DMS153 (cell line): ENCODE results near the gene PER3.
"Not testable (repeated sequence)": the region's sequence is repeated elsewhere in the genome, so short reads cannot be mapped to it uniquely, and the experiment has no call there.

ENCODE experiments used
- DNase-seq: peaks from one replicate; lab custom pipeline; 2025; lab: John Stamatoyannopoulos, UW

PER3 gene

DNA sequence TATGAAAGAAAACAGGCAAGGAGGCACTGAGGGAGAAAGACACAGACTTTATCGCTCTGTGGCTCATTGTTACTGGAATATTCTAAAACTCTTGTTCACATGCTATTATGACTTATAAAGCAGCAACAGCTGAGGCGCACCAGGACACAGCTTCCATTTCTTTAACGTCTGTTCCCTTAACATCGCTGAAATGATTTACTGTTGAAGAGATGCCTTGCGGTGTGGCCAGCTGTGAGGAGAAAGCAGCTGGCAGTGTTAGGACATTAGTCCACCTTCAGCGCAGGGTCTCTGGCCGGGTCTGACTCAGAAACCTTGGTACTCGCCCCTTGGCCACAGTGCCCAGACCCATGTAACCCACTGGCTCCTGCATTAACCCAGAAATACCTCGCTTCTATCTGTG is 3.1 kb upstream of the PER3 start:
- DNase-seq: no peak

DNA sequence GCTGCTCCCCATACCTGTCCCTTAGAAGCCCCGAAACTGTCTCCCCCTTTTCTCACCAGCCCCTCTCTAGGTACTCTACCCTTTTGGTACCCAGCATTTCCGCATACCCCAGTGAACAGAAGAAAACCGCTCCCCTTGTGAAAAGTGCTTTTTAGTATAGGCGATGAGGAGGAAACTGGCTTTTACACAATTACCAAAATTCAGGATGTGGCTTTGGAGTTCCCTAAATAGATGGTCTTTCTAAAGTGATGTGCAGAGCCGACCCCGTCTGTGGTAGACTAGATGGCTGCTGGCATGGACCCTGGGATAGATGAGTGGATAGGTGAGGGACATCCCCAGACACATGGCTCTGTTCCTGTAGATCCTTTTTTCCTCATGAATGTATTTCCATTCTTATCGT is 2.6 kb upstream of the PER3 start:
- no peak for DNase-seq

- no peak for DNase-seq
Measured at GRCh38 chr1:7781923-7782495, 2.1 kb upstream of the PER3 start.

DNA sequence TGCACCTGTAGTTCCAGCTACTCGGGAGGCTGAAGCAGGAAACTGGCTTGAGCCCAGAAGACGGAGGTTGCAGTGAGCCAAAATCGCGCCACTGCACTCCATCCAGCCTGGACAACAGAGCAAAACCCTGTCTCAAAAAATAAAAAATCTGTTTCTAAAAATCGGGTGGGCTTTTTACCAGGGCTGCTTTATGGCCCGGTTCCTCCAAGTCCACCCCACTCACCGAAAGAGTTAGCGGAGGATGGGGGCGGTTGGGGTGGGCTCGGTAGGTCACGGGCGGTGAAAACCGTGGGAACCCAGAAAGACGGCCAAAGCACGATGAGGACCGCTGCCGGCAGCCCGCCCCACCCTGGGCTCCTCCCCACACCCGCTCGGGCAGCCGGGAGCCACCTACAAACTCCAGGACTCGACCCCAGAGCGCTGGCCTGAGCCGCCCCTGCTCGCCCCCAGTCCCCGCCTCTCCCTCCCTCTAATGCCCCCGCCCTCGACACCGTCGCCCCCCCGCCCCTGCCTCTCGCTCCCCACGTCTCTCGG is 846 bp upstream of the PER3 start:
- peak; percentile 57 for DNase-seq

GRCh38 chr1:7784492-7785071 is 491 bp downstream of the PER3 start:
- DNase-seq: no peak

DNA sequence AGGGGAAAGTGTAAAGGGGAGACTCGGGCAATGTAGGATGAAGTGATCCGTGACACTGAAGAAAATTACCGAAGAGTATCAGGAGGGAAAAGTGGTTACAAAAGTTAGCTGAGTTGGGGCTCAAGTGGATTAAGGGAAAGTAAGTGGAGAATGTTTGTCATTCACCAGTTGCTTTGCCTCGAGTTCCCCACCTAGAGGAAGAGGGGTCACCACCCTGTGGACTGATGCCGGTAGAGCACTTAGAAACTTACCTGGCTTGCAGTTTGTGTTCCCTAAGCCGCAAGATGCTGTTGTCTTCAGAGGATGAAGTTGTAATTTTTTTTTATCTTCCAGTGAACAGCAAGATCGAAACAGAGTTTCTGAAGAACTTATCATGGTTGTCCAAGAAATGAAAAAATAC is 1.0 kb downstream of the PER3 start:
- DNase-seq: no peak

- DNase-seq: no peak
Measured at GRCh38 chr1:7786795-7787194, 2.7 kb downstream of the PER3 start.

DNA sequence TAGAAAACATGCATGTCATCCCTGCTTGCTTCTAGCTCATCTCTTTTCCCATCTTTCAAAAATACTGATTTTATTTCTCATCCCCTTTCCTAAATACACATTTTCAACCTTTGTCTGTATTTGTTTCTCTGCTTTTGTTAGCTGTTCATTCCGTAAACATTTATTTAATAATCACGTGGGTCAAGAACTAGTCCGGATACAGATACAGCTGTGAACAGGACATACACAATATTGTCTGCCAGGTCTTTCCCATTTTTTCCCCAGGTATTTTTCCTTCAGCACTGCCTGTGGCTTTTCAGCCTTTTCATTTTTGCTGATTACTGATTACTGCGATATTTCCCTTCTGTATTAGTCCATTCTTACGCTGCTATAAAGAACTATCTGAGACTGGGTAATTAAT is 5.7 kb downstream of the PER3 start:
- no peak for DNase-seq

DNA sequence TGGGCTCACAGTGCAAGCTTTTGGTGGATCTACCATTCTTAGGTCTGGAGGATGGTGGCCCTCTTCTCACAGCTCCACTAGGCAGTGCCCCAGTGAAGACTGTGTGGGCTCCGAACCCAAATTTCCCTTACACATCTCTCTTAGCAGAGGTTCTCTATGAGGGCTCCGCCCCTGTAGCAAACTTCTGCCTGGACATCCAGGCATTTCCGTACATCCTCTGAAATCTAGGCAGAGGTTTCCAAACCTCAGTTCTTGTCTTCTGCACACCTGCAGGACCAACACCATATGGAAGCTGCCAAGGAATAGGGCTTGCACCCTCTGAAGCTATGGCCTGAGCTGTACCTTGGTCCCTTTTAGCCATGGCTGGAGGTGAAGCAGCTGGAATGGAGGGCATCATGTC is 6.9 kb downstream of the PER3 start:
- DNase-seq: not testable (repeated sequence)

GRCh38 chr1:7795406-7795805 is 11.3 kb downstream of the PER3 start:
- no peak for DNase-seq

GRCh38 chr1:7805460-7805859 is 21.4 kb downstream of the PER3 start:
- DNase-seq: no peak

- DNase-seq: peak; percentile 3
Measured at GRCh38 chr1:7808253-7808844, 24.3 kb downstream of the PER3 start.

GRCh38 chr1:7809742-7810141 is 25.7 kb downstream of the PER3 start:
- DNase-seq: no peak

GRCh38 chr1:7810395-7810794 is 26.3 kb downstream of the PER3 start:
- DNase-seq: no peak

- no peak for DNase-seq
Measured at GRCh38 chr1:7811476-7811875, 27.4 kb downstream of the PER3 start.

GRCh38 chr1:7813677-7814373 is 29.7 kb downstream of the PER3 start:
- DNase-seq: no peak

DNA sequence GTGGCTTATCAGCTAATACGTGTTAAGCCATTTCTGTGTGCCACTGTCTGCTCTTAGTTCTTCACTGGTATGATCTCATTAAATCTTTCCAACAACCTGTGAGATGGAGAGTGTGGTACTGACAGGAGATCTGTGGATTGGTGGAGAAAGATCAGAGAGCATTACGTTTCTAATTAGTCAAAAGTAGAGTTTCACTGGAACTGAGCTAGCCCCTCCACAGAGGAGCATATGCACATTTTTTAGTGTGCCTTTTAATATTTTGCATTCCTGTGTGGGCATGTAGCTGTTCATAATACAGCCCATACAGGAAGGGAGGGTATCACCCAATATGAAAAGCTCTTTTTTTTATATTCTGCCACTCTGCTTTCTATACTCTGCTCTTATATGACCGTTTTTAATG is 37.2 kb downstream of the PER3 start:
- DNase-seq: no peak

- no peak for DNase-seq
Measured at GRCh38 chr1:7824701-7825100, 40.6 kb downstream of the PER3 start.

DNA sequence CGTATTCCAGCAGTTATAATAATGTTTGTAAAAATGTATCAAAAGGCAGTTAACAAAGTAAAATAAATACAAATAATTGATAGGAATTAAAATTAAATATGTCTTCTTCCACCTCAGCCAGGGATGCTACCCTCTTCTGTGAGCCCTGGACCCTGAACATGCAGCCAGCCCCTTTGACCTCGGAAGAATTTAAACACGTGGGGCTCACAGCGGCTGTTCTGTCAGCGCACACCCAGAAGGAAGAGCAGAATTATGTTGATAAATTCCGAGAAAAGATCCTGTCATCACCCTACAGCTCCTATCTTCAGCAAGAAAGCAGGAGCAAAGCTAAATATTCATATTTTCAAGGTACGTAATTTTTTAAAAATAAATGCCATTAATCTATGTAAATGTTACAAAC is 42.3 kb downstream of the PER3 start:
- DNase-seq: no peak

DNA sequence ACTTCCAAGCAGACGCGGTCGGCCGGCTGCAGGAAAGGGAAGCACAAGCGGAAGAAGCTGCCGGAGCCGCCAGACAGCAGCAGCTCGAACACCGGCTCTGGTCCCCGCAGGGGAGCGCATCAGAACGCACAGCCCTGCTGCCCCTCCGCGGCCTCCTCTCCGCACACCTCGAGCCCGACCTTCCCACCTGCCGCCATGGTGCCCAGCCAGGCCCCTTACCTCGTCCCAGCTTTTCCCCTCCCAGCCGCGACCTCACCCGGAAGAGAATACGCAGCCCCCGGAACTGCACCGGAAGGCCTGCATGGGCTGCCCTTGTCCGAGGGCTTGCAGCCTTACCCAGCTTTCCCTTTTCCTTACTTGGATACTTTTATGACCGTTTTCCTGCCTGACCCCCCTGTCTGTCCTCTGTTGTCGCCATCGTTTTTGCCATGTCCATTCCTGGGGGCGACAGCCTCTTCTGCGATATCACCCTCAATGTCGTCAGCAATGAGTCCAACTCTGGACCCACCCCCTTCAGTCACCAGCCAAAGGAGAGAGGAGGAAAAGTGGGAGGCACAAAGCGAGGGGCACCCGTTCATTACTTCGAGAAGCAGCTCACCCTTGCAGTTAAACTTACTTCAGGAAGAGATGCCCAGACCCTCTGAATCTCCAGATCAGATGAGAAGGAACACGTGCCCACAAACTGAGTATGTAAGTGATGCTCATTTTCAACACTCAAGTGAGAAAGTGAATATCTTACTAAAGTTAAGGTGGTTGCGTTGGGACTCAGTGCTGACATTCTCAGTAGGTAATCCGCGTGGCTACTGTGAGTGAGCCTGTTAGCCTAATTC is 43.2 kb downstream of the PER3 start:
- no peak for DNase-seq

GRCh38 chr1:7831458-7831857 is 47.4 kb downstream of the PER3 start:
- DNase-seq: no peak

DNA sequence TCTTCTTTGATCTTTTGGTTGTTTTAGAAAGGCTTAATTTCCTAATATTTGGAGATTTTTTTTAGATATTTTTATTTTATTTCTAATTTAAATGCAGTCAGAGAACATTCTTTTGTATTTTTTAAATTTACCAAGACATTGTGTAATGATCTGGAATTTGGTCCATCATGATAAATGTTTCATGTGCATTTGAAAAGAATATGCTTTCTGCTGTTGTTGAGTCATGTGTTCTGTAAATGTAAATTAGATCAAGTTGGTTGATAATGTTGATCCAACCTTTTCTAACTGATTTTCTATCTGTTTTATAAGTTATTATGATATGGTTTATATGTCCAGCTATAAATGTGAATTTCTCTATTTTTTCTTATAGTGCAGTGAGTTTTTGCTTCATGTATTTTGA is 48.9 kb downstream of the PER3 start:
- no peak for DNase-seq
